NCI-H2171 (cell line): ENCODE results near the gene REXO4.
A peak's percentile ranks its signal among the peaks of the same experiment; 100 is the strongest.
"Not testable (repeated sequence)": the region's sequence is repeated elsewhere in the genome, so short reads cannot be mapped to it uniquely, and the experiment has no call there.

Source experiments
- DNase-seq: peaks from one replicate; lab custom pipeline; 2025; lab: John Stamatoyannopoulos, UW

The REXO4 gene

GRCh38 chr9:133387680-133388079, 30.1 kb downstream of the REXO4 start:
- DNase-seq: no peak

DNA sequence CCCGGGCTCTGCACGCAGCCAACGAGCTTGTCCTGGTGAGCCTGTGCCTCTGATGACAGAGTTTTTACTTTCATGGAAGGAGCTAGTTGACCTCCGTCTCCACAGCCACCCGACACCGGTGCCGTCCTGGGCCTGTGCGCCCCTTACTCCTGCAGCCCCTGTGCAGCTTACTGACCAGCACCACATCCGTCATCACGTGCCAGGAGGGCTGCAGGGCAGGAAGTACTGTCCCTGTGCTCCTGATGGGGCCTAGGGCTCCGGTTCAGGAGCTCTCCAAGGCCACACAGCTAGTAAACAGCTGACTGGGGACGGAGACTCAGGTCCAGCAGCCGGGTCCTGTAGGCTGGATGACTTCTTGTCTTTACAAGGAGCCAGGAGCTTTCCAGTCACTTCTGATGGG, 31.5 kb downstream of the REXO4 start:
- DNase-seq: no peak

GRCh38 chr9:133385452-133385851, 32.4 kb downstream of the REXO4 start:
- no peak for DNase-seq

- no peak for DNase-seq
Measured at GRCh38 chr9:133384736-133385321, 33.0 kb downstream of the REXO4 start.

DNA sequence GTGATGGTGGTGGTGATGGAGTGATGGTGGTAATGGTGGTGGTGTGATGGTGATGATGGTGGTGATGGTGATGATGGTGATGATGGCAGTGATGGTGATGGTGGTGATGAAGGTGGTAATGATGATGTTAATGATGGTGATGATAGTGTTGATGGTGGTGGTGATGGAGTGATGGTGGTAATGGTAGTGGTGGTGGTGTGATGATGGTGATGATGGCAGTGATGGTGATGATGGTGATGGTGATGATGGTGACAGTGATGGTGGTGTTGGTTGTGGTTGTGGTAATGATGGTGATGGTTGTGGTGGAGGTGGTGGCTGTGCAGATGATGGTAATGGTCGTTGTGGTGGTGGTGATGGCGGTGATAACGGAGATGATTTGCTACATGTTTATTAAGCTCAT, 34.4 kb downstream of the REXO4 start:
- DNase-seq: no peak

GRCh38 chr9:133382507-133383141, 35.2 kb downstream of the REXO4 start:
- DNase-seq: no peak

- no peak for DNase-seq
Measured at GRCh38 chr9:133380734-133381133, 37.1 kb downstream of the REXO4 start.

- no peak for DNase-seq
Measured at GRCh38 chr9:133379153-133380086, 38.4 kb downstream of the REXO4 start.

DNA sequence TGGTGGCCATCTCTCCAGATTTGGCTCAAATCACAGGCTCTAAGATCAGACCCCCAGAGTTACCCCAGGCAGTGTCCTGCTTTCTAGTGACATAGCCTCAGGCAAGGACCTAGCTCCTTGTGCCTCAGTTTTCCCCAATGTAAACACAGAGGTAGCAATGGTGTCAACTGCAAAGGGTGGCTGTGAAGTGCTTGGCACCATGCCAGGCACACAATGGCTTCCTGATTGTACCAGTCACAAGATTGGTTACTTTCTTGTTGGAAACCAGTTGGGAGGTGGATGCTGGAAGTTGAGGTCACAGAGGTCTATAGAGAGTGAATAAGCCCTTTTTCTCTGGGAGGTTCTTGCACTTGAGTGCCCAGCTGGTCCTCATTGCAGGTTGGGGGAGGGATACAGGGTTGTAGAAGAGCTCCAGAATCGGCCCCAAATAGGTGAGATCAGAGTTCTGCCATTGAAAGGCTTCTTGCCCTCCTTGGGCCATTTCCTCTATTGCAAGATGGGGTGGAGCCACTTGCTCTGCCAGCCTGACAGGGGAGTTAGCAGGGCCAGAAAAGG, 39.3 kb downstream of the REXO4 start:
- no peak for DNase-seq

- peak; percentile 42 for DNase-seq
Measured at GRCh38 chr9:133377721-133378216, 40.0 kb downstream of the REXO4 start.

- not testable (repeated sequence) for DNase-seq
Measured at GRCh38 chr9:133377280-133377679, 40.5 kb downstream of the REXO4 start.

GRCh38 chr9:133375724-133376654, 41.8 kb downstream of the REXO4 start, which contains the start of the genes STKLD1 and SURF4:
STKLD1 (plus strand) TSS chr9:133376366; CDS start chr9:133376474, 108 bp downstream.
SURF4 (minus strand) TSS chr9:133376060; CDS start chr9:133375969, 91 bp downstream.
- DNase-seq: peak; percentile 97

DNA sequence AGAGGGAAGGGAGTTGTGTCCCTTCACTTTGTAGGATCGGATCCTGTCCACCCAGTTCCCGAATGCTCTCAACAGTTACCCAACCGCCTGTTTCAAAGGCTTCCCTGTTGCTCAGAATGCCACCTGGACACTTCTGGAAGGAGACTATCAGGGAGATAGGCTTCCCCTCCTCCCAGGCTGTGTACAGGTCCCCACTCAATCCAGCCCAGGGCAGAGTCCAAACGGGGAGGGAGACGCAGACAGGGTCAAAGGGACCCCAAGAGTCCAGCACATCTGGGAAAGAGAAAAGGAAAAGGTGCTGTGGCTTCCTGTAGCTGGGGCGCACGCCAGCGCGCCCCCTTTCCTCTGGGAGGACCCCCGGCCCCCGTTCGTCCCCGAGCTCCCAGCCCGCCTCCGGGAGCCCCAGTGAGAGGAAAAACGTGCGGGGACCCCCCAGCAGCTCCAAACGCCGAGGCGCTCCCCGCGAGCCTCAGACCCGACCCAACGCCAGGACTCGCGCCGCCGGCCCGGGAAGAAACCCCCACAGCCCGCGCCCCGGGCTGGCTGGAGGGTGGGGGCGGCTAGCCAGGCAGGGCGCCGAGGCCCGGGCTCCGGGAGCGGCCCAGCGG, 42.6 kb downstream of the REXO4 start:
- peak; percentile 33 for DNase-seq

DNA sequence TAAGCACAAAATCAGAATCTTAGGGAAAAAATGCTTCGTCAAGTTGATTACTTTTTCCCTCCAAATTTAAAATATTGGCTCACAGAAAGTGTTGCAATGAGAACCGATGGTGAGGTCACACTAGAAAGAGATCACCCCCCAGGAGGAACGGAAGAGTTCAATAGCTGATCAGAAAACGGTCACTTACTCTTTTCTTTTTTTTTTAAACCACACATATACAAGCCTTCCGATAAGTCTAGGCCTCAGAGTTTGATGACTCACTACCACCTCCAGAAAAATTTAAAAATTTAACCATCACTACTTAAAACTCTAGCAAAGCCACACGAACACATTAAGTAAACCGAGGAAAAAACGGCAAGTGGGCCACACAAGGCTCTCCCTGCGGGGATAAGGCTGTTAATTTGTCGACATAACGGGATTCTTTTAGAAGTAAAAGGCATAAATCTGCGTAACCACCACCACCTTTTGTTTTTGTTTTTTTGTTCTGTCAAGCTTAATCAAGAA, 43.1 kb downstream of the REXO4 start:
- DNase-seq: no peak

DNA sequence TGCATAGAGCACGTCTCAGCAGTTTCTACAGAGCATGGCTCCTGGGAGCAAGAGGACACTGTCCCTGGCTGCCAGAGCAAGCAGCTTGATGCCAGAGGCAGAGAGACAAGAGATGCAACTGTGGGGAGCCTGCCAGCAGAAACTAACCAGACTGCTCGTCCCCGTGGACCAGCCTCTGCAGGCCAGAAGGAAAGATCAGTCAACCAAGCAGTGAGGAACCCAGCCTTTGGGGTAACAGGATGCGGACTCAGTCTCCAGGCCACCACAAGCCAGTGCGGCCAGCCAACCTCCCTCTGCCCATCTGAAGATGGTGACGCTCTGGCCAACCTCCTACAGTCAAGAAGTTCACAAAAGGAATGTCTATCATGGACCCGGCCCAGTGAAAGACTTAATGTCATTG, 45.7 kb downstream of the REXO4 start:
- DNase-seq: no peak

DNA sequence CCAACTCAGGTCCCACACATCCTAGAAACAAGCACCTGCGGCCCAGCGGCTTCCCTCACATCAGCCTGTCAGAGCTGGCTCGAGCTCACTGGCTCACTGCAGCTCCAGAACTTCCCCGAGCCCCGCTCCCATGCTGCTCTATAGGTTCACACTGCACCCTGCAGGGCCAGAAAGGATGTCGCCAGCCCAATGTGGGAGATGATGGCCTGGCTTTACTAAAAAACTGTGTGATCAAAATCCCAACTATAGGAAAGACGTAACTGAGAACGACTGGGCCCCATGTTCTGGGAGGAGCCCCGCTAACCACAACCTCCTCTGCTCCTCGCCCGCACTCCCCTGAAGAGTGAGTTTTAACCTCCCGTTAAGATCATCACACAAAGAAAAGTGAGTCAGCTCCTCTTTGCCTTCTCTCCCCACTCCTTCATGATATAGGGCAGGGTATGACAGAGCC, 46.5 kb downstream of the REXO4 start:
- no peak for DNase-seq

- DNase-seq: no peak
Measured at GRCh38 chr9:133370685-133371084, 47.1 kb downstream of the REXO4 start.

DNA sequence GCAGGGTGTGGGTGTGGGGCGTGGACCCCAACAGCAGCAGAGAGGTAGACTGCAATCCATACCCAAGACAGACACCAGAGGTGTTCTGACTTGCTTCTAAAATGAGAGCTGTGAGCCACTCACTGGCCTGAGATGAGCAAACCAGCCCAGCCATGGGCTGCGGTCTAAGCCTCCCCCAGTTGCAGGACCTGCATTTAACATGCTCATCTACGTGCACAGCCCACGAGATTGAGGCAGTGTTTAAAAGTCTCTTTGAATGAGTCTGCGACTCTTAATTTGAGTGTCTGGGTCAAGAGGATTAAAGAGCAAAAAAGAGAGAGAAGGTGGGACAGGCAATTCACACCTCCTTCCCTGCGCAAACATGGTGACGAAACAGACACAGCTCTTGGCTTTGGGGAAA, 47.9 kb downstream of the REXO4 start:
- no peak for DNase-seq

- no peak for DNase-seq
Measured at GRCh38 chr9:133369422-133369821, 48.4 kb downstream of the REXO4 start.

GRCh38 chr9:133368249-133368881, 49.4 kb downstream of the REXO4 start:
- no peak for DNase-seq
